ENCODE results near the gene MEPE. TPM values are rescaled to one million over a fixed set of nuclear protein-coding genes. Genes with fewer than 3 reads are reported as not detected.

The MEPE gene
- total RNA-seq, 1 donor from 2014 or later, result not detected

DNA sequence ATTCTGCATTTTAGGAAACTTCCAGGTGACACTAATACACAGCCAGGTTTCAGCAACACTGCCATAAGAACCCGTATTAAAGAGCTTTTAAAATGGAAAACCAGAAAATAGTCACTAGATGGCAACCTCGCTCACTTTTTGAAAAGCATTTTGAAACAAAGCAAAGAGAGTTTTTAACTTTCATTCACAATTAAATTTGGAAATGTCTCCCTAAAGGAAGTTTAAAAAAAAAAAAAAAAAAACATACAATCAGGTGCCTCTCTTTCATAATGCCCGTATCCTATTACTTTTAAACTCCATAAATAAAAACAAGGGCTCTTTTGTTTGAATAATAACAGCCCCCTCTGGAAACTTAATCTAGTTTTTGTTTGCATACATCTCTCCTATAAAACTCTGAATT is 20.3 kb downstream of the MEPE start:
- Histone ChIP-seq H3K27me3 (ENCODE audit: control insufficient read depth, insufficient read depth, low read length) (no peaks in the 10 kb centered on the region), H3K4me3 (ENCODE audit: low read depth, low read length) (no peak overlapping the region), H3K36me3 (ENCODE audit: control insufficient read depth, insufficient read depth, low read length) (no peaks in the 10 kb centered on the region)
- FAIRE-seq (no peak), DNase-seq (ENCODE audit: low read depth) (peak; percentile 66)
- TF ChIP-seq, protein P1, sequence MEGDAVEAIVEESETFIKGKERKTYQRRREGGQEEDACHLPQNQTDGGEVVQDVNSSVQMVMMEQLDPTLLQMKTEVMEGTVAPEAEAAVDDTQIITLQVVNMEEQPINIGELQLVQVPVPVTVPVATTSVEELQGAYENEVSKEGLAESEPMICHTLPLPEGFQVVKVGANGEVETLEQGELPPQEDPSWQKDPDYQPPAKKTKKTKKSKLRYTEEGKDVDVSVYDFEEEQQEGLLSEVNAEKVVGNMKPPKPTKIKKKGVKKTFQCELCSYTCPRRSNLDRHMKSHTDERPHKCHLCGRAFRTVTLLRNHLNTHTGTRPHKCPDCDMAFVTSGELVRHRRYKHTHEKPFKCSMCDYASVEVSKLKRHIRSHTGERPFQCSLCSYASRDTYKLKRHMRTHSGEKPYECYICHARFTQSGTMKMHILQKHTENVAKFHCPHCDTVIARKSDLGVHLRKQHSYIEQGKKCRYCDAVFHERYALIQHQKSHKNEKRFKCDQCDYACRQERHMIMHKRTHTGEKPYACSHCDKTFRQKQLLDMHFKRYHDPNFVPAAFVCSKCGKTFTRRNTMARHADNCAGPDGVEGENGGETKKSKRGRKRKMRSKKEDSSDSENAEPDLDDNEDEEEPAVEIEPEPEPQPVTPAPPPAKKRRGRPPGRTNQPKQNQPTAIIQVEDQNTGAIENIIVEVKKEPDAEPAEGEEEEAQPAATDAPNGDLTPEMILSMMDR (IDR thresholded peaks at IDR 0.05; ENCODE audit: insufficient read depth, low read length, severe bottlenecking), result peak; percentile 51

DNA sequence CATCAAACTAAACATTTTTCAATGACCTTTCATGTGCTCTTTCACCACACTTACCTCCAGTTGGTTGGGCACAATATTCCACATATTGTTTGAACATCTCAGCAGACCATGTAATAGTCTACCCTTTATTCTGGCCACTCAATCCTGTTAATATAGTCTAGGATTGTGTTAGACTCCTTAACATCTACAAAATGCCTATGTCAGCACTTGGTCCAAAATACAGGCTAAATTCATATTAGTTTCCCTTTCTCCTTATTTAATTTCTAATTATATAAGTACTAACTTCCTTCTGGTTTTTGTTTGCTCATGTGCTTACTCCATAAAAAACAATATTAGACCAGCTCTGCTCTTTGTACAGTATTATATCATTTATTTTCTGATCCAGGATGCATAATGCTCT is 21.1 kb downstream of the MEPE start:
- TF ChIP-seq, protein P1 (IDR thresholded peaks at IDR 0.05; ENCODE audit: insufficient read depth, low read length, severe bottlenecking), result no peak
- H3K27me3 ChIP-seq (ENCODE audit: control insufficient read depth, insufficient read depth, low read length), result no peaks in the 10 kb centered on the region
- DNase-seq (ENCODE audit: low read depth) (no peak), FAIRE-seq (no peak)
- no peaks in the 10 kb centered on the region for H3K36me3 ChIP-seq (ENCODE audit: control insufficient read depth, insufficient read depth, low read length)
- H3K4me3 ChIP-seq (ENCODE audit: low read depth, low read length), result no peak overlapping the region

DNA sequence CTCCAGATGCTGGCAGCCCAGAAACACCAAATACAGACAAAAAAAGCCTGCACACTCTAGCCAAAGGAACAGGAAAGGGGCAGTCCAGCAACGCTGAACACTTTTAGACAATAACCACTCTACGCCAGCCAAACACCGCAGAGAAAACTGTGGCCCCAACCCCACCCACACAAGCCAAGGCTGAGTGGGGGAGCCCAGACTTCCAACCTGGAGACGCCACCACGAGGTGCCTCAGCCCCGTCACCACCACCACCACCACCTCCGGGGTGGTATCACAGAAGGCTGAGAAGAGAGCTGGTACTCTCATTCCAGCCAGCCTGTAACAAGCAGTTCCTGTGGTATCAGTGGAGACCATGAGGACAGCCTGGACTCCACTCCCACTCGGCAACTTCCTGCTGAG is 22.8 kb downstream of the MEPE start:
- FAIRE-seq (no peak), DNase-seq (ENCODE audit: low read depth) (no peak)
- Histone ChIP-seq H3K27me3 (ENCODE audit: control insufficient read depth, insufficient read depth, low read length) (no peaks in the 10 kb centered on the region), H3K36me3 (ENCODE audit: control insufficient read depth, insufficient read depth, low read length) (no peaks in the 10 kb centered on the region), H3K4me3 (ENCODE audit: low read depth, low read length) (no peak overlapping the region)
- TF ChIP-seq, protein P1 (IDR thresholded peaks at IDR 0.05; ENCODE audit: insufficient read depth, low read length, severe bottlenecking), result no peak

DNA sequence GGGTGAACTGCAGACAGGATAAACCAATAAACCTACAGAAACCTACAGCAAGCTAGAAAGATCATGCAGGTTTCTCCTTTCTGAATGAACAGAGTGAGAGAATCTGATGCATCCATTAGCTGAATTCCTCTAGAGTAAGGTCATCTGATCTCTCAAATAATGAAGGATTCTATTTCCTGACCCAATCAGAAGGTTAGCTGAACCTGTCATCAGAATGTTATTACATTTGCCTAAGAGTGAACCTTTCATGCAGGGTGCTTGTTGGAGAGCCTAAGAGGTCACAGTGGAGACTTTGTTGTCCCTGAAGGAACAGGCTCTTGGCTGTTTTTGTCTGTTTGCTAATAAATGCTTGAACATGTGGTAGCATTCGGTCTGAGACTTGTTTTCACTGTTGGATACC is 24.0 kb downstream of the MEPE start:
- DNase-seq (ENCODE audit: low read depth) (peak; percentile 17), FAIRE-seq (no peak)
- TF ChIP-seq, protein P1 (IDR thresholded peaks at IDR 0.05; ENCODE audit: insufficient read depth, low read length, severe bottlenecking), result no peak
- Histone ChIP-seq H3K27me3 (ENCODE audit: control insufficient read depth, insufficient read depth, low read length) (no peaks in the 10 kb centered on the region), H3K36me3 (ENCODE audit: control insufficient read depth, insufficient read depth, low read length) (no peaks in the 10 kb centered on the region), H3K4me3 (ENCODE audit: low read depth, low read length) (no peak overlapping the region)

DNA sequence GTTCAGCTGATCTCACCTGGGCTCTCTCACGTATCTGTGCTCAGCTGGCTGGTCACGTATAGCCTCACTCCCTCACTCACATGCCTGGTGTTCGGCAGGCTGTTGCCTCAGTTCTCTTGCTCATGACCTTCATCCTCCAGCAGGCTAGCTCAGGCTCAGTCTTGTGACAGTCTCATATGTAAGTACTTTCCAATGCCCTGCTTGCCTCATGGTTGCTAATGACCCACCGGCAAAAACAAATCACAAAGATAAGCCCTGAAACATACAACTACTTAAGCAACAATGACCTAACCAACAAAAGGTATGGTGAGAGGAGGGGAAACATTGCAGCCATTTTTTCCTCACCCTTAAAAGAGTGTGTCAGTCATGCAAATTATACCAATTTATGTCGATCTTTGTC is 25.0 kb downstream of the MEPE start:
- DNase-seq (ENCODE audit: low read depth) (no peak), FAIRE-seq (no peak)
- no peak overlapping the region for H3K4me3 ChIP-seq (ENCODE audit: low read depth, low read length)
- TF ChIP-seq, protein P1 (IDR thresholded peaks at IDR 0.05; ENCODE audit: insufficient read depth, low read length, severe bottlenecking), result no peak
- H3K36me3 ChIP-seq (ENCODE audit: control insufficient read depth, insufficient read depth, low read length), result no peaks in the 10 kb centered on the region
- no peaks in the 10 kb centered on the region for H3K27me3 ChIP-seq (ENCODE audit: control insufficient read depth, insufficient read depth, low read length)

DNA sequence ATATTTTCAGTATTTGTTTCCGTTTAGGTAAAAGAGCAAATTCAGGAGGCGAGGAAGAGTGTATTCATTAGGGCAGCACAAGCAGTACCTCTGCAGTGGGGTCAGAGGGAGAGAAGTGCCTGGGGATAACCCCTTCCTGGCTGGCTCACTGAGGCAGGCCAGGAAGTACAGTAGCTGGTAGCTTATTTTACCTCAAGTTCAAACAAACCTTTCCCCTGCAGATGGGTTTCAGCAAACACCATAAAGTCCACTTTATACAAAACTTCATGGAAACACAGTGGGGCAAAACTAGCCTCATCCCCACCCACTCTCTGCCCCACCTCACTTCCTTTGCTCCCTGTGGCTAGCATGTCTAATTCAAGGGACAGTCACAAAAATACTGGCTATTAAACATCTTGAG is 29.5 kb downstream of the MEPE start:
- TF ChIP-seq, protein P1 (IDR thresholded peaks at IDR 0.05; ENCODE audit: insufficient read depth, low read length, severe bottlenecking), result no peak
- FAIRE-seq (no peak), DNase-seq (ENCODE audit: low read depth) (no peak)
- no peak overlapping the region for H3K4me3 ChIP-seq (ENCODE audit: low read depth, low read length)
- no peaks in the 10 kb centered on the region for H3K36me3 ChIP-seq (ENCODE audit: control insufficient read depth, insufficient read depth, low read length)
- H3K27me3 ChIP-seq (ENCODE audit: control insufficient read depth, insufficient read depth, low read length), result no peaks in the 10 kb centered on the region
